ENCODE results near the gene PIP4K2A.
A peak's percentile ranks its signal among the peaks of the same experiment; 100 is the strongest.

PIP4K2A gene

GRCh38 chr10:22621726-22622125 lies 92.7 kb downstream of the PIP4K2A start:
- peaks cover 20 to 32% of the 10 kb centered on the region in 2 experiments for H3K4me1 ChIP-seq (ENCODE audit: control insufficient read depth in 1 of 2, insufficient read depth in 2 of 2, low read length in 2 of 2)
- H3K36me3 ChIP-seq (ENCODE audit: control insufficient read depth in 1 of 2, insufficient read depth in 2 of 2, low read length in 2 of 2): peaks cover 0 to 2% of the 10 kb centered on the region in 2 experiments
- no peak overlapping the region for H2AK5ac ChIP-seq (ENCODE audit: low read length)
- H3K14ac ChIP-seq (ENCODE audit: low read length): no peak overlapping the region
- no peak overlapping the region for H2AFZ ChIP-seq (ENCODE audit: insufficient read depth, low read length, poor library complexity)
- no peak overlapping the region for H3K4me3 ChIP-seq (ENCODE audit: low read depth, low read length)
- H3K18ac ChIP-seq (ENCODE audit: low read length): no peak overlapping the region
- no peak overlapping the region for H3K4me2 ChIP-seq (ENCODE audit: low read length)
- no peak for DNase-seq
- H2BK12ac ChIP-seq (ENCODE audit: low read length): no peak overlapping the region
- no peak overlapping the region for H3K9ac ChIP-seq (ENCODE audit: low read length)
- H2BK120ac ChIP-seq (ENCODE audit: insufficient read depth, low read length, poor library complexity): peak overlapping the region; percentile 63
- H4K8ac ChIP-seq (ENCODE audit: low read depth, low read length): no peak overlapping the region
- H2BK5ac ChIP-seq (ENCODE audit: low read depth, low read length, poor library complexity): peak overlapping the region; percentile 23
- H3K9me3 ChIP-seq (ENCODE audit: insufficient read depth, low read depth, low read length): no peaks in the 10 kb centered on the region
- H3K79me2 ChIP-seq (ENCODE audit: control insufficient read depth, insufficient read depth, low read length, poor library complexity): peaks cover 8% of the 10 kb centered on the region
- H3K27ac ChIP-seq (ENCODE audit: low read depth, low read length): peak overlapping the region; percentile 23
- H3K27me3 ChIP-seq (ENCODE audit: insufficient read depth, low read length): no peaks in the 10 kb centered on the region
- H3K23ac ChIP-seq (ENCODE audit: low read length): no peak overlapping the region
- H4K91ac ChIP-seq (ENCODE audit: low read depth, low read length): no peak overlapping the region
- H4K12ac ChIP-seq (ENCODE audit: low read depth, low read length): no peak overlapping the region
- H3K4ac ChIP-seq (ENCODE audit: low read depth, low read length): no peak overlapping the region
- peaks cover 23% of the 10 kb centered on the region for H3K79me1 ChIP-seq (ENCODE audit: low read length)
- WGBS (ENCODE audit: extremely low coverage, insufficient coverage, insufficient read length): no CpG with 5 or more reads among the region's 3 CpGs

- Histone ChIP-seq H3K9me3 (ENCODE audit: insufficient read depth, low read depth, low read length) (no peaks in the 10 kb centered on the region), H3K79me2 (ENCODE audit: control insufficient read depth, insufficient read depth, low read length, poor library complexity) (peaks cover 10% of the 10 kb centered on the region), H3K4me1 (ENCODE audit: control insufficient read depth in 1 of 2, insufficient read depth in 2 of 2, low read length in 2 of 2) (peaks cover 22 to 37% of the 10 kb centered on the region in 2 experiments), H3K36me3 (ENCODE audit: control insufficient read depth in 1 of 2, insufficient read depth in 2 of 2, low read length in 2 of 2) (peaks cover 0 to 2% of the 10 kb centered on the region in 2 experiments), H3K4ac (ENCODE audit: low read depth, low read length) (peak overlapping the region; percentile 13), H4K8ac (ENCODE audit: low read depth, low read length) (no peak overlapping the region), H3K9ac (ENCODE audit: low read length) (no peak overlapping the region), H2BK5ac (ENCODE audit: low read depth, low read length, poor library complexity) (peak overlapping the region; percentile 59), H3K18ac (ENCODE audit: low read length) (peak overlapping the region; percentile 77), H3K14ac (ENCODE audit: low read length) (no peak overlapping the region), H3K79me1 (ENCODE audit: low read length) (peaks cover 24% of the 10 kb centered on the region), H3K4me3 (ENCODE audit: low read depth, low read length) (no peak overlapping the region), H3K4me2 (ENCODE audit: low read length) (no peak overlapping the region), H4K91ac (ENCODE audit: low read depth, low read length) (no peak overlapping the region), H2BK120ac (ENCODE audit: insufficient read depth, low read length, poor library complexity) (no peak overlapping the region), H2BK12ac (ENCODE audit: low read length) (peak overlapping the region; percentile 45), H3K23ac (ENCODE audit: low read length) (no peak overlapping the region), H2AFZ (ENCODE audit: insufficient read depth, low read length, poor library complexity) (no peak overlapping the region), H2AK5ac (ENCODE audit: low read length) (no peak overlapping the region), H3K27ac (ENCODE audit: low read depth, low read length) (peak overlapping the region; percentile 48), H4K12ac (ENCODE audit: low read depth, low read length) (no peak overlapping the region), H3K27me3 (ENCODE audit: insufficient read depth, low read length) (no peaks in the 10 kb centered on the region)
- WGBS (ENCODE audit: extremely low coverage, insufficient coverage, insufficient read length): no CpG with 5 or more reads among the region's 3 CpGs
- DNase-seq: no peak
These were observed 93.4 kb downstream of the PIP4K2A start for GRCh38 chr10:22620929-22621328.

GRCh38 chr10:22620140-22620857 lies 94.1 kb downstream of the PIP4K2A start:
- H3K27ac ChIP-seq (ENCODE audit: low read depth, low read length): peak overlapping the region; percentile 48
- DNase-seq: peak; percentile 53 to 58

GRCh38 chr10:22619101-22619500 lies 95.3 kb downstream of the PIP4K2A start:
- Histone ChIP-seq H3K27me3 (ENCODE audit: insufficient read depth, low read length) (no peaks in the 10 kb centered on the region), H4K8ac (ENCODE audit: low read depth, low read length) (no peak overlapping the region), H3K27ac (ENCODE audit: low read depth, low read length) (peak overlapping the region; percentile 67), H4K12ac (ENCODE audit: low read depth, low read length) (no peak overlapping the region), H4K91ac (ENCODE audit: low read depth, low read length) (peak overlapping the region; percentile 8), H2AFZ (ENCODE audit: insufficient read depth, low read length, poor library complexity) (no peak overlapping the region), H2BK120ac (ENCODE audit: insufficient read depth, low read length, poor library complexity) (no peak overlapping the region), H3K14ac (ENCODE audit: low read length) (no peak overlapping the region), H3K4ac (ENCODE audit: low read depth, low read length) (no peak overlapping the region), H3K4me1 (ENCODE audit: control insufficient read depth in 1 of 2, insufficient read depth in 2 of 2, low read length in 2 of 2) (peaks cover 20 to 38% of the 10 kb centered on the region in 2 experiments), H2BK5ac (ENCODE audit: low read depth, low read length, poor library complexity) (no peak overlapping the region), H2BK12ac (ENCODE audit: low read length) (no peak overlapping the region), H3K18ac (ENCODE audit: low read length) (no peak overlapping the region), H3K23ac (ENCODE audit: low read length) (no peak overlapping the region), H3K4me2 (ENCODE audit: low read length) (no peak overlapping the region), H3K4me3 (ENCODE audit: low read depth, low read length) (no peak overlapping the region), H3K79me2 (ENCODE audit: control insufficient read depth, insufficient read depth, low read length, poor library complexity) (peaks cover 12% of the 10 kb centered on the region), H2AK5ac (ENCODE audit: low read length) (no peak overlapping the region), H3K36me3 (ENCODE audit: control insufficient read depth in 1 of 2, insufficient read depth in 2 of 2, low read length in 2 of 2) (peaks cover 0 to 2% of the 10 kb centered on the region in 2 experiments), H3K79me1 (ENCODE audit: low read length) (peaks cover 23% of the 10 kb centered on the region), H3K9me3 (ENCODE audit: insufficient read depth, low read depth, low read length) (no peaks in the 10 kb centered on the region), H3K9ac (ENCODE audit: low read length) (no peak overlapping the region)
- DNase-seq: no peak
- no CpG with 5 or more reads among the region's 2 CpGs for WGBS (ENCODE audit: extremely low coverage, insufficient coverage, insufficient read length)

More at GRCh38 chr10:22620140-22620857, 94.1 kb downstream of the PIP4K2A start:
- no CpG with 5 or more reads among the region's 8 CpGs for WGBS (ENCODE audit: extremely low coverage, insufficient coverage, insufficient read length)
- peak overlapping the region; percentile 85 for H2BK12ac ChIP-seq (ENCODE audit: low read length)
- peaks cover 20 to 38% of the 10 kb centered on the region in 2 experiments for H3K4me1 ChIP-seq (ENCODE audit: control insufficient read depth in 1 of 2, insufficient read depth in 2 of 2, low read length in 2 of 2)
- peak overlapping the region; percentile 68 for H3K4ac ChIP-seq (ENCODE audit: low read depth, low read length)
- peak overlapping the region; percentile 87 for H4K91ac ChIP-seq (ENCODE audit: low read depth, low read length)
- H3K4me3 ChIP-seq (ENCODE audit: low read depth, low read length): no peak overlapping the region
- no peaks in the 10 kb centered on the region for H3K27me3 ChIP-seq (ENCODE audit: insufficient read depth, low read length)
- H2AFZ ChIP-seq (ENCODE audit: insufficient read depth, low read length, poor library complexity): no peak overlapping the region
- H3K4me2 ChIP-seq (ENCODE audit: low read length): no peak overlapping the region
- no peak overlapping the region for H2AK5ac ChIP-seq (ENCODE audit: low read length)
- no peak overlapping the region for H3K9ac ChIP-seq (ENCODE audit: low read length)
- peak overlapping the region; percentile 68 for H3K14ac ChIP-seq (ENCODE audit: low read length)
- H2BK120ac ChIP-seq (ENCODE audit: insufficient read depth, low read length, poor library complexity): peak overlapping the region; percentile 59
- no peak overlapping the region for H3K23ac ChIP-seq (ENCODE audit: low read length)
- H3K79me1 ChIP-seq (ENCODE audit: low read length): peaks cover 23% of the 10 kb centered on the region
- peaks cover 12% of the 10 kb centered on the region for H3K79me2 ChIP-seq (ENCODE audit: control insufficient read depth, insufficient read depth, low read length, poor library complexity)
- H3K9me3 ChIP-seq (ENCODE audit: insufficient read depth, low read depth, low read length): no peaks in the 10 kb centered on the region
- no peak overlapping the region for H3K18ac ChIP-seq (ENCODE audit: low read length)
- peak overlapping the region; percentile 43 for H4K8ac ChIP-seq (ENCODE audit: low read depth, low read length)
- H2BK5ac ChIP-seq (ENCODE audit: low read depth, low read length, poor library complexity): peak overlapping the region; percentile 52
- H4K12ac ChIP-seq (ENCODE audit: low read depth, low read length): no peak overlapping the region
- peaks cover 0 to 2% of the 10 kb centered on the region in 2 experiments for H3K36me3 ChIP-seq (ENCODE audit: control insufficient read depth in 1 of 2, insufficient read depth in 2 of 2, low read length in 2 of 2)

Data from trophoblast cell (in vitro differentiated cells and primary cell).